Peyer's patch (tissue), 4 donors: ENCODE results near the gene AP2B1. TPM values are rescaled to one million over a fixed set of nuclear protein-coding genes. Genes with fewer than 3 reads are reported as not detected.

Experiments used
- DNase-seq, 3 donors: peaks; one replicate each; pipeline ENCODE4 v3.0.0-alpha.2; 2017 to 2019
- H3K27ac ChIP-seq, 4 donors: fragments of 200-600 bp; sonication (generic); one replicate each; pipeline ENCODE4 v1.5.1; 2016 to 2019
- H3K27me3 ChIP-seq, 2 donors: fragments of 200-600 bp; sonication (generic); one replicate each; pipeline ENCODE4 v1.5.1; 2019
- H3K36me3 ChIP-seq, 3 donors: fragments of 200-600 bp; sonication (generic); one replicate each; pipeline ENCODE4 v1.5.1; 2016 to 2019
- H3K4me1 ChIP-seq, 4 donors: fragments of 200-600 bp; sonication (generic); one replicate each; pipeline ENCODE4 v1.5.1; 2016 to 2019
- H3K4me3 ChIP-seq, 4 donors: fragments of 200-600 bp; sonication (generic); 1 replicate in 3 of 4; 2 replicates in 1 of 4; pipeline ENCODE4 v1.5.1; 2016 to 2019; ENCODE audit warnings: mild to moderate bottlenecking in 1 of 4
- H3K9me3 ChIP-seq, 4 donors: fragments of 200-600 bp; sonication (generic); one replicate each; pipeline ENCODE4 v1.5.1; 2016 to 2019; ENCODE audit warnings: mild to moderate bottlenecking in 1 of 4
- POLR2A ChIP-seq, 2 donors: fragments of 450-650 bp; IDR thresholded peaks; one replicate each; pipeline ENCODE4 v1.5.1; 2017; ENCODE audit warnings: antibody characterized with exemption in 2 of 2, mild to moderate bottlenecking in 2 of 2, moderate library complexity in 2 of 2
- total RNA-seq, 4 donors: library from RNA; depleted of rRNA; stranded (reverse); fragments of >200 nt; gene quantifications; one replicate each; pipeline ENCODE4 v1.1.0, GENCODE V29; 2016
- TF ChIP-seq, protein P1 (sequence below), 6 experiments: fragments of 450-650 bp in 4 of 6; fragments of 200-600 bp in 2 of 6; sonication (generic) in 1 of 6; IDR thresholded peaks; one replicate each; pipeline ENCODE4 v1.5.1; 2017 to 2019; ENCODE audit warnings: antibody characterized with exemption in 6 of 6, mild to moderate bottlenecking in 3 of 6, moderate library complexity in 1 of 6

Gene AP2B1
- total RNA-seq, 4 donors from 2014 or later: 46.2 to 75.3 (median 66.6) TPM

DNA sequence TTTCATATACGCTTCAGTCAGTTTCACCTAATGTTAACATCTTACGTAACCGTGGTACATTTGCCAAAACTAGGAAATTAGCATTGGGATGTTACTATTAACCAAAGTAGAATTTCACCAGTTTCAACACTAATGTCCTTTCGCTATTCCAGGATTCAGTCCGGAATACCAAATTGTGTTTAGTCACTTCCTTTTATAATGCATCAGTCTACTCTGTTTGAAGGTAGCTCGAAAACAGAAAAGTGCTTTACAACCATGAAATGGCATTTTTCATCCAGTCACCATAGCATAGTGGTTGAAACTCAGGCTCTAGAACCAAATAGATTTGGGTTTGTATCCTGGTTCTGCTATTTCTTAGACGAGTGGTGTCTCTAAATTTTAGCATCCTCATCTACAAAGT, 29.4 kb downstream of the AP2B1 start:
- H3K36me3 ChIP-seq: peaks cover 0 to 13% (median 0%) of the 10 kb centered on the region in 3 donors

DNA sequence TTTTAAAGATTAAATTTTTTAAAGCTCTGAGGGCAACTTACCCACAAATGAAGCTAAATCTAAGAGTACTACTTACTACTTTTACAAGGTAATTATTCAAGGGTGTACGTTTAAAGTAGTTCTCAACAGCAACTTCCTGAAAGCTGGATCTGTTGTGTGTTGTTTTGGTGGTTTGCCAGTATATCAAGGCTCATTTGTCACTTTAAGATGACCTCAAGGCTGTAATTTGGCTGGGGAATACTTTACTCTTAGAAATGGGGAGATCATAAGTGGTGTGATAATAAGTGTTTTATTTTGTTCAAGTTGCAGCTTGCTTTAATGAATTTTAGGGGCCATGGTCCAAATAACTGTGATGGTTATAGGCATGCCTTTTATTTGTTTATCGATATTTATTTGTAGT, 30.4 kb downstream of the AP2B1 start:
- Histone ChIP-seq H3K27ac (no peak overlapping the region), H3K4me1 (peaks cover 0 to 13% (median 0%) of the 10 kb centered on the region in 4 donors), H3K27me3 (no peaks in the 10 kb centered on the region), H3K9me3 (no peaks in the 10 kb centered on the region), H3K4me3 (no peak overlapping the region), H3K36me3 (peaks cover 0 to 9% (median 0%) of the 10 kb centered on the region in 3 donors)
- DNase-seq: no peak
- TF ChIP-seq, protein P1, sequence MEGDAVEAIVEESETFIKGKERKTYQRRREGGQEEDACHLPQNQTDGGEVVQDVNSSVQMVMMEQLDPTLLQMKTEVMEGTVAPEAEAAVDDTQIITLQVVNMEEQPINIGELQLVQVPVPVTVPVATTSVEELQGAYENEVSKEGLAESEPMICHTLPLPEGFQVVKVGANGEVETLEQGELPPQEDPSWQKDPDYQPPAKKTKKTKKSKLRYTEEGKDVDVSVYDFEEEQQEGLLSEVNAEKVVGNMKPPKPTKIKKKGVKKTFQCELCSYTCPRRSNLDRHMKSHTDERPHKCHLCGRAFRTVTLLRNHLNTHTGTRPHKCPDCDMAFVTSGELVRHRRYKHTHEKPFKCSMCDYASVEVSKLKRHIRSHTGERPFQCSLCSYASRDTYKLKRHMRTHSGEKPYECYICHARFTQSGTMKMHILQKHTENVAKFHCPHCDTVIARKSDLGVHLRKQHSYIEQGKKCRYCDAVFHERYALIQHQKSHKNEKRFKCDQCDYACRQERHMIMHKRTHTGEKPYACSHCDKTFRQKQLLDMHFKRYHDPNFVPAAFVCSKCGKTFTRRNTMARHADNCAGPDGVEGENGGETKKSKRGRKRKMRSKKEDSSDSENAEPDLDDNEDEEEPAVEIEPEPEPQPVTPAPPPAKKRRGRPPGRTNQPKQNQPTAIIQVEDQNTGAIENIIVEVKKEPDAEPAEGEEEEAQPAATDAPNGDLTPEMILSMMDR (IDR thresholded peaks at IDR 0.05): no peak
- TF ChIP-seq POLR2A (IDR thresholded peaks at IDR 0.05): no peak

More for the DNA sequence above, 29.4 kb downstream of the AP2B1 start:
- TF ChIP-seq, protein P1 (IDR thresholded peaks at IDR 0.05): no peak
- no peak for TF ChIP-seq POLR2A (IDR thresholded peaks at IDR 0.05)
- no peak for DNase-seq
- Histone ChIP-seq H3K4me1 (peaks cover 0 to 13% (median 0%) of the 10 kb centered on the region in 4 donors), H3K4me3 (no peak overlapping the region), H3K27ac (no peak overlapping the region), H3K9me3 (no peaks in the 10 kb centered on the region), H3K27me3 (no peaks in the 10 kb centered on the region)

DNA sequence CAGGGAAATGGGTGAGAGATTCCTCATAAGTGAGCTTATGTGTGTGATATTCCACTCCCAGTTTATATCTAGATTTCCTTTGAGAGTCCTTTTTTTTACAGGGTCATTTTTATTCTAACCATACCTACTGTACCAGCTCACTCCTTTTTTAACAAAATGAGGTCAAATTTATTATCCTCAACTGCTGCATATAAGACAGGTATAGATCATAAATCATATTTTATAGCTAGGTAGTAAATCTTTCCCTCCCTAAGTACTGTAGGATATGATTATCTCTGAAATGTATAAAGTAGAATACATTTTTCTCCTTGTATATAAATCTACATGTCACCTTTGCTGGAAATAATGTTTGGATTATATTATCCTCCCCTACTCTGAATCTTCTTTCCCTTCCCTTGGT, 31.5 kb downstream of the AP2B1 start:
- no peak overlapping the region for H3K4me3 ChIP-seq
- H3K9me3 ChIP-seq: no peaks in the 10 kb centered on the region
- H3K27ac ChIP-seq: no peak overlapping the region
- TF ChIP-seq, protein P1 (IDR thresholded peaks at IDR 0.05): no peak
- no peak for TF ChIP-seq POLR2A (IDR thresholded peaks at IDR 0.05)
- DNase-seq: no peak
- no peaks in the 10 kb centered on the region for H3K27me3 ChIP-seq
- peaks cover 0 to 13% (median 0%) of the 10 kb centered on the region in 4 donors for H3K4me1 ChIP-seq
- H3K36me3 ChIP-seq: peaks cover 0 to 9% (median 0%) of the 10 kb centered on the region in 3 donors

DNA sequence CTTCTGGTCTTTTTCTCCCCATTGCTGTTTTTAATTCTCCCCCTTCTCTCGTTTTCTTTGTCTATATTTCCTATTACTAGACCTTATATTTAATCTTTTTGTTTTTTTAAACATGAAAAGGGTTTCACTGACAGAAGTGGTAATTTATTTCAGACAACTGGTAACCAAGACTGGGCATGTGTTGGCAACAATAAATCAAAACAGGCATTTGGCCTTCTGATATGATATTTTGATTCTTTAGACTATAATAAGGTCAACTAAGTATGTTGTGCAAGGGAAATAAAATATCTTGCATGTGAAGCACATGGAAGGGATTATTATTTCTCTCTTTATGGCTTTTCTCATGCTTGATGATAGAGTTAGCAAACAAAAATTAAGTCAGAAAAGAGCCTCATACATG, 34.6 kb downstream of the AP2B1 start:
- peaks cover 0 to 13% (median 0%) of the 10 kb centered on the region in 4 donors for H3K4me1 ChIP-seq
- no peak for DNase-seq
- peaks cover 0 to 29% (median under 1%) of the 10 kb centered on the region in 3 donors for H3K36me3 ChIP-seq
- no peak overlapping the region for H3K27ac ChIP-seq
- H3K4me3 ChIP-seq: no peak overlapping the region
- no peaks in the 10 kb centered on the region for H3K9me3 ChIP-seq
- TF ChIP-seq POLR2A (IDR thresholded peaks at IDR 0.05): no peak
- TF ChIP-seq, protein P1 (IDR thresholded peaks at IDR 0.05): no peak
- H3K27me3 ChIP-seq: no peaks in the 10 kb centered on the region

DNA sequence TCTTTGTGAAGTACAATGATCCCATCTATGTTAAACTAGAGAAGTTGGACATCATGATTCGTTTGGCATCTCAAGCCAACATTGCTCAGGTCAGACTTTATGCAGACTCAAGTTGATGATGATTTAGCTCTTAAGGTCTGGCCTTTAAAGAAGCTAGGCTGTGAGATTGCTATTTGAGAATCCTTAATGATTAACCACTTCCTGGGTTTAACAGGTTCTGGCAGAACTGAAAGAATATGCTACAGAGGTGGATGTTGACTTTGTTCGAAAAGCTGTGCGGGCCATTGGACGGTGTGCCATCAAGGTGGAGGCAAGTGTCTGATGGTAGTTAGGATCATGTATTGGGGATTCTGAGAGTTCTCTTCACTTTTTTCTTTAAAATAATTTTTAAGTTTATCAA, 40.3 kb downstream of the AP2B1 start:
- no peaks in the 10 kb centered on the region for H3K4me1 ChIP-seq
- no peak overlapping the region for H3K27ac ChIP-seq
- H3K36me3 ChIP-seq: peaks cover 0 to 74% (median 2%) of the 10 kb centered on the region in 3 donors
- no peak overlapping the region for H3K4me3 ChIP-seq
- DNase-seq: no peak
- no peaks in the 10 kb centered on the region for H3K9me3 ChIP-seq
- TF ChIP-seq, protein P1 (IDR thresholded peaks at IDR 0.05): no peak
- TF ChIP-seq POLR2A (IDR thresholded peaks at IDR 0.05): no peak
- H3K27me3 ChIP-seq: no peaks in the 10 kb centered on the region
